H1 (cell line): ENCODE measurements around the gene NFIC. TPM values are rescaled to one million over a fixed set of nuclear protein-coding genes. Genes with fewer than 3 reads are reported as not detected.
A peak's percentile ranks its signal among the peaks of the same experiment; 100 is the strongest.

ENCODE experiments used
- CTCF ChIA-PET: fragments of 300-600 bp; sonication (Branson Sonifier 250); formaldehyde crosslinking; loops from one replicate; lab custom pipeline; 2021; ENCODE audit not compliant: partially characterized antibody; lab: Charles Lee
- POLR2A ChIA-PET: fragments of 300-600 bp; sonication (Branson Sonifier 250); formaldehyde crosslinking; loops from one replicate; lab custom pipeline; 2021; ENCODE audit warnings: inconsistent platforms; ENCODE audit not compliant: partially characterized antibody; lab: Charles Lee
- DNase-seq, 2 experiments: peaks; one replicate each; pipeline versions ENCODE4 v3.0.0 to v3.0.0-alpha.2; 2010 to 2022; ENCODE audit warnings: low spot score in 2 of 2, low read depth in 1 of 2, mixed read lengths in 1 of 2
- FAIRE-seq: peaks from 2 replicates; lab custom pipeline; 2011; peaks lifted over from hg19 to GRCh38; lab: Jason Lieb, UNC
- H2AFZ ChIP-seq: 2 replicates; pipeline ENCODE4 v1.8.1; 2012; ENCODE audit warnings: low read length, inconsistent platforms
- H2AK5ac ChIP-seq: 2 replicates; pipeline ENCODE4 v1.6.1; 2013; ENCODE audit warnings: low read depth, low read length
- H2BK120ac ChIP-seq: replicated peaks from 2 replicates; pipeline ENCODE3; 2013; ENCODE audit warnings: low read depth, low read length, inconsistent platforms
- H2BK12ac ChIP-seq: 2 replicates; pipeline ENCODE4 v1.6.1; 2013; ENCODE audit warnings: low read depth, low read length
- H2BK15ac ChIP-seq: 2 replicates; pipeline ENCODE4 v1.6.1; 2013; ENCODE audit warnings: low read length
- H2BK20ac ChIP-seq: 2 replicates; pipeline ENCODE4 v1.6.1; 2013; ENCODE audit warnings: low read length
- H2BK5ac ChIP-seq: 2 replicates; pipeline ENCODE4 v1.6.1; 2013; ENCODE audit warnings: low read depth, low read length
- H3K14ac ChIP-seq: 2 replicates; pipeline ENCODE4 v1.6.1; 2013; ENCODE audit warnings: inconsistent platforms; ENCODE audit not compliant: insufficient read length
- H3K18ac ChIP-seq: 2 replicates; pipeline ENCODE4 v1.6.1; 2013; ENCODE audit warnings: low read length; ENCODE audit errors: extremely low read depth
- H3K23ac ChIP-seq: 2 replicates; pipeline ENCODE4 v1.6.1; 2013; ENCODE audit warnings: inconsistent platforms; ENCODE audit not compliant: insufficient read length
- H3K23me2 ChIP-seq: 2 replicates; pipeline ENCODE4 v1.6.1; 2013; ENCODE audit warnings: low read depth, low read length
- H3K27ac ChIP-seq: 2 replicates; pipeline ENCODE4 v1.6.1; 2011; ENCODE audit warnings: low read depth, low read length, inconsistent platforms
- H3K27me3 ChIP-seq, 4 experiments: replicated peaks in 1 of 4; 1 replicate in 1 of 4; 2 replicates in 3 of 4; pipeline versions ENCODE4 v1.6.1 to v1.8.1; 2011 to 2013; ENCODE audit warnings: low read length in 3 of 4, mild to moderate bottlenecking in 3 of 4, inconsistent platforms in 2 of 4, mixed read lengths in 2 of 4, moderate library complexity in 1 of 4; ENCODE audit not compliant: control insufficient read depth in 3 of 4, insufficient read depth in 3 of 4; ENCODE audit errors: extremely low read depth in 1 of 4
- H3K36me3 ChIP-seq, 4 experiments: 2 replicates each; pipeline versions ENCODE4 v1.6.1 to v1.8.1; 2011 to 2013; ENCODE audit warnings: mild to moderate bottlenecking in 4 of 4, low read length in 3 of 4, moderate library complexity in 2 of 4, control low read depth in 1 of 4, inconsistent platforms in 1 of 4; ENCODE audit not compliant: insufficient read depth in 4 of 4, control insufficient read depth in 2 of 4
- H3K4ac ChIP-seq: replicated peaks from 2 replicates; pipeline ENCODE3; 2013; ENCODE audit warnings: low read length, low read depth, mixed read lengths, inconsistent platforms; ENCODE audit not compliant: insufficient read length
- H3K4me1 ChIP-seq, 4 experiments: replicated peaks in 1 of 4; 1 replicate in 1 of 4; 2 replicates in 3 of 4; pipeline versions ENCODE4 v1.6.1 to v1.8.1; 2011 to 2013; ENCODE audit warnings: low read length in 3 of 4, inconsistent platforms in 2 of 4, mixed read lengths in 1 of 4; ENCODE audit not compliant: insufficient read depth in 4 of 4, control insufficient read depth in 3 of 4
- H3K4me2 ChIP-seq, 2 experiments: 2 replicates each; pipeline versions ENCODE4 v1.6.1 to v1.8.1; 2011 to 2013; ENCODE audit warnings: low read depth in 2 of 2, low read length in 2 of 2, control low read depth in 1 of 2, inconsistent platforms in 1 of 2, mild to moderate bottlenecking in 1 of 2; ENCODE audit not compliant: insufficient read depth in 1 of 2
- H3K4me3 ChIP-seq, 4 experiments: fragments of 200-600, 300-600 bp in 1 of 4; sonication (generic), shearing (Covaris generic), sonication (Bioruptor Twin) in 1 of 4; 2 replicates each; pipeline versions ENCODE4 v1.5.1 to v1.8.1; 2011 to 2016; ENCODE audit warnings: low read length in 4 of 4, low read depth in 3 of 4, control low read depth in 2 of 4, inconsistent platforms in 2 of 4, mild to moderate bottlenecking in 2 of 4, mixed read lengths in 1 of 4, moderate library complexity in 1 of 4; ENCODE audit not compliant: insufficient read depth in 2 of 4; ENCODE audit errors: extremely low read depth in 1 of 4
- H3K56ac ChIP-seq: replicated peaks from 2 replicates; pipeline ENCODE3; 2013; ENCODE audit warnings: low read depth, mild to moderate bottlenecking, mixed read lengths, low read length, inconsistent platforms; ENCODE audit not compliant: insufficient read length
- H3K79me1 ChIP-seq: 2 replicates; pipeline ENCODE4 v1.6.1; 2013; ENCODE audit warnings: low read depth, low read length, control low read depth
- H3K79me2 ChIP-seq, 2 experiments: 2 replicates each; pipeline versions ENCODE4 v1.6.1 to v1.8.1; 2012 to 2013; ENCODE audit warnings: low read length in 2 of 2, mild to moderate bottlenecking in 2 of 2, inconsistent platforms in 1 of 2; ENCODE audit not compliant: insufficient read depth in 2 of 2, control insufficient read depth in 1 of 2
- H3K9ac ChIP-seq, 4 experiments: replicated peaks in 1 of 4; 1 replicate in 1 of 4; 2 replicates in 3 of 4; pipeline versions ENCODE4 v1.6.1 to v1.8.1; 2011 to 2013; ENCODE audit warnings: low read depth in 3 of 4, low read length in 3 of 4, control low read depth in 2 of 4, mild to moderate bottlenecking in 2 of 4, moderate library complexity in 2 of 4, inconsistent platforms in 1 of 4; ENCODE audit errors: extremely low read depth in 1 of 4
- H3K9me3 ChIP-seq, 2 experiments: 2 replicates each; pipeline versions ENCODE4 v1.6.1 to v1.8.1; 2012 to 2013; ENCODE audit warnings: mild to moderate bottlenecking in 2 of 2, moderate library complexity in 2 of 2, control low read depth in 1 of 2, inconsistent platforms in 1 of 2, low read depth in 1 of 2, low read length in 1 of 2, mixed read lengths in 1 of 2; ENCODE audit not compliant: insufficient read depth in 2 of 2
- H4K20me1 ChIP-seq, 2 experiments: replicated peaks in 1 of 2; 2 replicates each; pipeline versions ENCODE3 to v1.8.1; 2011 to 2013; ENCODE audit warnings: inconsistent platforms in 2 of 2, low read length in 2 of 2, mild to moderate bottlenecking in 1 of 2; ENCODE audit not compliant: insufficient read depth in 2 of 2, control insufficient read depth in 1 of 2
- H4K5ac ChIP-seq: 2 replicates; pipeline ENCODE4 v1.6.1; 2013; ENCODE audit warnings: low read length, low read depth, mixed read lengths, inconsistent platforms; ENCODE audit not compliant: insufficient read length
- H4K8ac ChIP-seq: 2 replicates; pipeline ENCODE4 v1.8.0; 2013; ENCODE audit warnings: mild to moderate bottlenecking, moderate library complexity, low read length, inconsistent platforms; ENCODE audit not compliant: insufficient read depth; ENCODE audit errors: extremely low read depth
- H4K91ac ChIP-seq: replicated peaks from 2 replicates; pipeline ENCODE3; 2013; ENCODE audit warnings: low read length, mixed read lengths, inconsistent platforms; ENCODE audit not compliant: insufficient read length
- CEBPB ChIP-seq: IDR thresholded peaks from 2 replicates; pipeline ENCODE4 v1.6.1; 2012; ENCODE audit warnings: low read depth, low read length
- HDAC2 ChIP-seq, 2 experiments: fragments of 300-600 bp in 1 of 2; sonication (generic) in 1 of 2; IDR thresholded peaks; 2 replicates each; pipeline ENCODE4 v1.6.1; 2011 to 2012; ENCODE audit warnings: low read depth in 2 of 2, low read length in 2 of 2, mild to moderate bottlenecking in 2 of 2, moderate library complexity in 2 of 2, borderline replicate concordance in 1 of 2, inconsistent platforms in 1 of 2
- KDM1A ChIP-seq: fragments of 200-600, 300-600 bp; sonication (generic); IDR thresholded peaks from 2 replicates; pipeline ENCODE4 v1.7.1; 2016; ENCODE audit warnings: mild to moderate bottlenecking, low read length, borderline replicate concordance
- WGBS, 2 experiments: shearing (Covaris generic) in 1 of 2; methylation state at CpG; one replicate each; pipeline versions ENCODE4 v1.1.6 to v1.1.7; 2013 to 2015; ENCODE audit warnings: low lambda C conversion rate in 2 of 2, mixed read lengths in 2 of 2, inconsistent platforms in 1 of 2, low coverage in 1 of 2, missing lambda C conversion rate in 1 of 2; ENCODE audit not compliant: insufficient replicate concordance in 2 of 2, insufficient coverage in 1 of 2, insufficient read length in 1 of 2; ENCODE audit errors: extremely low coverage in 1 of 2, missing lambda C conversion rate in 1 of 2; 5-methylcytosine and 5-hydroxymethylcytosine counted together
- polyA plus RNA-seq, 7 experiments: library from polyadenylated mRNA; depleted of rRNA in 3 of 7; stranded (reverse) in 5 of 7; unstranded in 2 of 7; fragments of >200 nt in 5 of 7; fragments of 200-250 nt in 2 of 7; gene quantifications; 1 replicate in 5 of 7; 2 replicates in 1 of 7; 4 replicates in 1 of 7; pipeline versions ENCODE4 v1.2.1 to v1.2.3, GENCODE V29; 2011 to 2013; ENCODE audit warnings: missing spikeins in 2 of 7, mixed read lengths in 2 of 7
- total RNA-seq: library from RNA; stranded (reverse); fragmentation: NEBNext Ultra II Directional; extraction: Animal tissue kit (Norgen Biotek cat#: 25700); gene quantifications from 2 replicates; pipeline ENCODE4 v1.2.1, GENCODE V29; 2021

NFIC gene
- total and polyA plus RNA-seq, 2 of the 8 experiments (the other 6 are each of a cell fraction or from before 2014, with no cell fraction given): 0.56 to 3.2 TPM

GRCh38 chr19:3320853-3321252 is 45.5 kb upstream of the NFIC start:
- DNase-seq (no peak), FAIRE-seq (no peak)
- TF ChIP-seq KDM1A: peak; percentile 98
- TF ChIP-seq HDAC2 (IDR thresholded peaks at IDR 0.05; ENCODE audit: borderline replicate concordance in 1 of 2, low read depth in 2 of 2, low read length in 2 of 2): peak in 1 of 2 experiments; percentile 87; a peak in 1 of 4 replicates
- TF ChIP-seq CEBPB: no peak
- Histone ChIP-seq H2AK5ac (no peak overlapping the region), H2BK20ac (no peak overlapping the region), H3K27me3 (no peaks in the 10 kb centered on the region; a peak in 1 of 7 replicates), H3K23ac (no peak overlapping the region), H2BK120ac (no peak overlapping the region), H3K56ac (no peak overlapping the region), H3K4me2 (no peak overlapping the region), H3K9ac (no peak overlapping the region), H2BK5ac (no peak overlapping the region), H3K79me1 (no peaks in the 10 kb centered on the region), H3K36me3 (no peaks in the 10 kb centered on the region), H2BK12ac (no peak overlapping the region), H4K91ac (no peak overlapping the region), H2AFZ (no peak overlapping the region), H3K79me2 (no peaks in the 10 kb centered on the region), H3K4me3 (no peak overlapping the region), H3K4me1 (no peaks in the 10 kb centered on the region), H3K14ac (no peak overlapping the region), H3K27ac (no peak overlapping the region), H4K5ac (no peak overlapping the region), H3K4ac (no peak overlapping the region), H2BK15ac (no peak overlapping the region), H3K18ac (no peak overlapping the region), H3K9me3 (no peaks in the 10 kb centered on the region), H4K20me1 (peaks cover 0 to 8% of the 10 kb centered on the region in 2 experiments), H3K23me2 (peaks cover 11% of the 10 kb centered on the region; the same call in 1 of the 2 replicates), H4K8ac (peak overlapping the region; percentile 21)
- POLR2A ChIA-PET: interaction anchor here (0.8 kb wide), 1 partner anchor 7 kb away, joined by 3 read pairs; no protein-coding TSS in a partner anchor
- CTCF ChIA-PET: interaction anchor here (0.6 kb wide), 1 partner anchor 87 kb away, joined by 4 read pairs; no protein-coding TSS in a partner anchor
- WGBS, 2 experiments: 75% methylated on average over 8 of the region's 8 CpGs; no CpG with 5 or more reads in 1 of the 2 experiments
